Heart left ventricle (tissue), 16 donors: ENCODE measurements around the gene XRCC6. TPM values are rescaled to one million over a fixed set of nuclear protein-coding genes. Genes with fewer than 3 reads are reported as not detected.

Source experiments
- ATAC-seq, 4 donors: fragments of 200-7000 bp; cut with Tn5 transposase; one replicate each; pipeline ENCODE4 v1.9.1; 2020 to 2022; ENCODE audit warnings: moderate library complexity in 4 of 4, mild to moderate bottlenecking in 3 of 4, moderate number of reproducible peaks in 1 of 4
- DNase-seq, 5 donors: peaks; one replicate each; pipeline ENCODE4 v3.0.0-alpha.2; 2020
- H3K27ac ChIP-seq, 12 donors: fragments of 200-600 bp; sonication (generic) in 4 of 12; one replicate each; pipeline versions ENCODE4 v1.5.0 to v1.8.0; 2016 to 2022; ENCODE audit warnings: mild to moderate bottlenecking in 2 of 12
- H3K27me3 ChIP-seq, 9 donors: fragments of 200-600 bp; sonication (generic) in 2 of 9; one replicate each; pipeline versions ENCODE4 v1.5.1 to v1.8.0; 2016 to 2022; ENCODE audit warnings: mild to moderate bottlenecking in 3 of 9
- H3K36me3 ChIP-seq, 9 donors: fragments of 200-600 bp; sonication (generic) in 2 of 9; one replicate each; pipeline versions ENCODE4 v1.5.0 to v1.8.0; 2018 to 2022; ENCODE audit warnings: mild to moderate bottlenecking in 2 of 9
- H3K4me1 ChIP-seq, 12 donors: fragments of 200-600 bp; sonication (generic) in 4 of 12; one replicate each; pipeline versions ENCODE4 v1.5.0 to v1.8.0; 2016 to 2022; ENCODE audit warnings: mild to moderate bottlenecking in 3 of 12
- H3K4me3 ChIP-seq, 12 donors: fragments of 200-600 bp; sonication (generic) in 4 of 12; one replicate each; pipeline versions ENCODE4 v1.5.0 to v1.8.0; 2017 to 2022; ENCODE audit warnings: mild to moderate bottlenecking in 9 of 12, moderate library complexity in 4 of 12
- H3K9me3 ChIP-seq, 12 donors: fragments of 200-600 bp; sonication (generic) in 4 of 12; one replicate each; pipeline versions ENCODE4 v1.5.0 to v1.8.0; 2016 to 2022; ENCODE audit warnings: mild to moderate bottlenecking in 1 of 12
- POLR2A ChIP-seq, 2 donors: fragments of 450-650 bp; IDR thresholded peaks; one replicate each; pipeline ENCODE4 v1.6.1; 2017; ENCODE audit warnings: antibody characterized with exemption in 2 of 2, mild to moderate bottlenecking in 2 of 2, moderate library complexity in 2 of 2
- WGBS, 4 donors: extraction: QIAGEN DNeasy Blood & Tissue Kit in 2 of 4; methylation state at CpG; one replicate each; pipeline versions ENCODE4 v1.1.5 to v1.1.7; 2013 to 2018; 5-methylcytosine and 5-hydroxymethylcytosine counted together
- intact Hi-C, 10 donors: fragments of 100-400 bp; cut with DNase I; formaldehyde crosslinking; loops; one replicate each; pipeline versions ENCODE4 v1.11.1 to v1.14.2; 2022
- polyA plus RNA-seq, 2 donors: library from polyadenylated mRNA; stranded (reverse); fragments of 200-250 nt; gene quantifications; one replicate each; pipeline ENCODE4 v1.2.3, GENCODE V29; 2013
- total RNA-seq, 9 donors: library from RNA; depleted of rRNA in 2 of 9; stranded (reverse); fragments of >200 nt in 2 of 9; fragmentation: NEBNext Ultra II Directional in 3 of 9; extraction: Animal tissue kit (Norgen Biotek cat#: 25700) in 3 of 9; gene quantifications; one replicate each; pipeline versions ENCODE4 v1.1.0 to v1.2.4, GENCODE V29; 2016 to 2023
- TF ChIP-seq, protein P1 (sequence below), 12 donors: fragments of 200-600 bp; sonication (generic) in 4 of 12; IDR thresholded peaks; one replicate each; pipeline versions ENCODE4 v1.5.0 to v1.8.0; 2018 to 2022; ENCODE audit warnings: antibody characterized with exemption in 12 of 12, mild to moderate bottlenecking in 5 of 12
- donor health status: ischemic (EF 13 %, LVEDD 7.1; RV severe dilation, severe dysfunction).
- donor health status: healthy with polysubstance abuse.
- donor health status: DM: no; HTN: yes; CAD: no.
- donor health status: DM: no; HTN: no; CAD: no.
- donor health status: ischemic (EF 25% LVEDD 6.9; RV normal size, moderate dysfunction).
- donor health status: ischemic (EF 25% LVEDD 5.7; RV mildly dilated, moderate dysfunction).
- donor health status: healthy.
- donor health status: DM: yes; HTN: yes; CAD: no.
- donor health status: ischemic (EF 35%, LVEDD 5.7; RV mildly dilated, moderate dysfunction).
- donor health status: nonischemic (EF 11% LVEDD 7.7; RV severe dilation, severe dysfunction).
- donor health status: DM: yes; HTN: yes; CAD: no.
- donor health status: PGD.
- donor health status: ischemic (EF 29% LVEDD 5.4; RV normal size, mild dysfunction).
- donor health status: nonischemic (EF 23%, LVEDD 6.1; RV moderate dilation, normal function).

XRCC6 gene
- total and polyA plus RNA-seq, 11 donors, result 123 to 231 (median 176) TPM

DNA sequence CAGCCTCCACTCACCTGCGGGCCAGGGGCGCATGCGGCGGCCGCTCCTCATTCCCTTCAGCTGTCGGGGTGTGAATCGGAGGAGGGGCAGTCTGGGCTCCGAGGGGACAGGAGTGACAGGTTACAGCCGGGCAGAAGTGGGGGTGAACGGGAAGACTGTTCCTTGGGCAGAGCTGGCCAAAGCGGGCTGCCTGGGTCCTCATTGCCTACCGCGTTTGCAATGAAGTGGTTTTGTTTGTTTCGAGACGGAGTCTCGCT, 78.9 kb downstream of the XRCC6 start:
- Histone ChIP-seq H3K9me3 (no peaks in the 10 kb centered on the region), H3K4me3 (no peak overlapping the region), H3K27ac (no peak overlapping the region), H3K27me3 (no peaks in the 10 kb centered on the region), H3K36me3 (no peaks in the 10 kb centered on the region), H3K4me1 (peaks cover 0 to 20% (median 14%) of the 10 kb centered on the region in 12 donors)
- intact Hi-C loops, result no loop called here
- 91 to 96% (median 95%) methylated on average over 15 to 16 of the region's 16 CpGs for WGBS, 4 donors
- no peak for TF ChIP-seq POLR2A (IDR thresholded peaks at IDR 0.05)
- TF ChIP-seq, protein P1, sequence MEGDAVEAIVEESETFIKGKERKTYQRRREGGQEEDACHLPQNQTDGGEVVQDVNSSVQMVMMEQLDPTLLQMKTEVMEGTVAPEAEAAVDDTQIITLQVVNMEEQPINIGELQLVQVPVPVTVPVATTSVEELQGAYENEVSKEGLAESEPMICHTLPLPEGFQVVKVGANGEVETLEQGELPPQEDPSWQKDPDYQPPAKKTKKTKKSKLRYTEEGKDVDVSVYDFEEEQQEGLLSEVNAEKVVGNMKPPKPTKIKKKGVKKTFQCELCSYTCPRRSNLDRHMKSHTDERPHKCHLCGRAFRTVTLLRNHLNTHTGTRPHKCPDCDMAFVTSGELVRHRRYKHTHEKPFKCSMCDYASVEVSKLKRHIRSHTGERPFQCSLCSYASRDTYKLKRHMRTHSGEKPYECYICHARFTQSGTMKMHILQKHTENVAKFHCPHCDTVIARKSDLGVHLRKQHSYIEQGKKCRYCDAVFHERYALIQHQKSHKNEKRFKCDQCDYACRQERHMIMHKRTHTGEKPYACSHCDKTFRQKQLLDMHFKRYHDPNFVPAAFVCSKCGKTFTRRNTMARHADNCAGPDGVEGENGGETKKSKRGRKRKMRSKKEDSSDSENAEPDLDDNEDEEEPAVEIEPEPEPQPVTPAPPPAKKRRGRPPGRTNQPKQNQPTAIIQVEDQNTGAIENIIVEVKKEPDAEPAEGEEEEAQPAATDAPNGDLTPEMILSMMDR (IDR thresholded peaks at IDR 0.05), result no peak
- no peak for DNase-seq
- no peak for ATAC-seq

DNA sequence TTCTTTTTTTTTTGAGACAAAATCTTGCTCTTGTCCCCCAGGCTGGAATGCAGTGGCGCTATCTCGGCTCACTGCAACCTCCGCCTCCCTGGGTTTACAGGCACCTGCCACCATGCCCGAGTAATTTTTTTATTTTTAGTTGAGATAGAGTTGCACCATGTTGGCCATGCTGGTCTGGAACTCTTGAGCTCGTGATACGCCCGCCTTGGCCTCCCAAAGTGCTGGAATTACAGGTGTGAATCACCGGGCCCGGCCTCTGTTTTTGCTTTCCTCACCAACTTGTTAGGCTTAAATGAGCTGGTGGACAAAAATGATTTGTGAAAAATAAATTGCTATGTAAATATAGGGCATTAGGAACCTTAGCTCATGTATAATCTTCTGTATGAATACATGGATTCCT, 81.7 kb downstream of the XRCC6 start:
- TF ChIP-seq, protein P1 (IDR thresholded peaks at IDR 0.05), result no peak
- no peak for TF ChIP-seq POLR2A (IDR thresholded peaks at IDR 0.05)
- Histone ChIP-seq H3K9me3 (no peaks in the 10 kb centered on the region), H3K4me3 (no peak overlapping the region), H3K36me3 (no peaks in the 10 kb centered on the region), H3K27ac (no peak overlapping the region), H3K4me1 (peaks cover 0 to 8% (median 6%) of the 10 kb centered on the region in 12 donors), H3K27me3 (no peaks in the 10 kb centered on the region)
- ATAC-seq, result no peak
- no peak for DNase-seq
- 91 to 94% (median 93%) methylated on average over 9 of the region's 9 CpGs for WGBS, 4 donors
- intact Hi-C loops, result no loop called here

DNA sequence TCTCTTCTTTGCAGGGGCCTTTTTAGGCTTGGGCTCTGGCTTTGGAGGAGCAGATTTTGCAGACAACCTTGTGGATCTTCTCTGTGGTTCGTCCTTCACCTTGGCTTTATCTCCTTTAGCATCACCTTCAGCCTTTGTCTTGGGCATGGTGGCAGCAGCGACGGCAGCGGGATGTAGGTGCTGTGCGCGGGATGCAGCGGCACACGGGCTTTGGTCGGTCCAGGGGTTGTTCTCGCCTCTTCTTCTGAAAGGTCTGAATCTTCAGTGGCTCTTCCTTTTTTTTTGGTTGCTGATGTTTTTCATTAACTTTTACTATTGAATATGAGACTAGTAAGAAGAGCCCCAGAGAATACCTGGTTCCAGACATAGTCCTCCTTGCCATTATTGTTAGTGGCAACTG, 88.2 kb downstream of the XRCC6 start:
- Histone ChIP-seq H3K27me3 (no peaks in the 10 kb centered on the region), H3K9me3 (no peaks in the 10 kb centered on the region), H3K36me3 (no peaks in the 10 kb centered on the region), H3K27ac (no peak overlapping the region), H3K4me1 (no peaks in the 10 kb centered on the region), H3K4me3 (no peak overlapping the region)
- intact Hi-C loops, result no loop called here
- TF ChIP-seq, protein P1 (IDR thresholded peaks at IDR 0.05), result no peak
- DNase-seq, result no peak
- no peak for ATAC-seq
- WGBS, 4 donors, result 90 to 95% (median 91%) methylated on average over 10 of the region's 10 CpGs

DNA sequence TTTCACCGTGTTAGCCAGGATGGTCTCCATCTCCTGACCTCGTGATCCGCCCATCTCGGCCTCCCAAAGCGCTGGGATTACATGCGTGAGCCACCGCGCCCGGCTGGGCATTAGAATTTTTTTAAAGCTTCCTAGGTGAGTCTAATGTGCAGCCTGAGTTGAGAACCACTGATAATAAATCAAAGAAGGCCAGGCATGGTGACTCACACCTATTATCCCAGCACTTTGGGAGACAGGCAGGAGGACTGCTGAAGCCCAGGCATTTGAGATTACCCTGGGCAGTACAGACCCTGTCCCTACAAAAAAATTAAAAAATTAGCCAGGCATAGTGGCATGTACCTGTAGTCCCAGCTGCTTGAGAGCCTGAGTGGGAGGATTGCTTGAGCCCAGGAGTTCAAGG, 91.9 kb downstream of the XRCC6 start:
- no peaks in the 10 kb centered on the region for H3K9me3 ChIP-seq
- DNase-seq, result no peak
- H3K4me3 ChIP-seq, result no peak overlapping the region
- no peak overlapping the region for H3K27ac ChIP-seq
- no peaks in the 10 kb centered on the region for H3K27me3 ChIP-seq
- 89 to 99% (median 96%) methylated on average over 9 of the region's 9 CpGs for WGBS, 4 donors
- intact Hi-C loops, result no loop called here
- H3K4me1 ChIP-seq, result no peaks in the 10 kb centered on the region
- TF ChIP-seq, protein P1 (IDR thresholded peaks at IDR 0.05), result no peak
- no peak for TF ChIP-seq POLR2A (IDR thresholded peaks at IDR 0.05)
- no peaks in the 10 kb centered on the region for H3K36me3 ChIP-seq
- no peak for ATAC-seq

Other genes starting within 250 kb of the XRCC6 start
- 10 to 100 TPM in 8 of 9 donors, 1 to 10 TPM in 1; 7.2 to 35.3 (median 19.6) TPM for gene TEF, start 239.4 kb upstream of the XRCC6 start, total RNA-seq
- 10 to 100 TPM in 1 of 2 donors, 1 to 10 TPM in 1; 9.9 to 15.8 TPM for gene TEF, start 239.4 kb upstream of the XRCC6 start, polyA plus RNA-seq
- gene TOB2, start 174.5 kb upstream of the XRCC6 start, total RNA-seq, result 10 to 100 TPM; 29.0 to 74.5 (median 46.1) TPM
- 10 to 100 TPM; 29.6 to 44.9 TPM for gene TOB2, start 174.5 kb upstream of the XRCC6 start, polyA plus RNA-seq
- 10 to 100 TPM; 13.4 to 29.3 (median 20.0) TPM for gene PHF5A, start 152.6 kb upstream of the XRCC6 start, total RNA-seq
- gene PHF5A, start 152.6 kb upstream of the XRCC6 start, polyA plus RNA-seq, result 10 to 100 TPM; 40.3 to 49.9 TPM
- gene ACO2, start 152.2 kb upstream of the XRCC6 start, total RNA-seq, result 1,000 to 10,000 TPM in 2 of 9 donors, 100 to 1,000 TPM in 7; 503 to 1,146 (median 862) TPM
- 100 to 1,000 TPM; 375 to 431 TPM for gene ACO2, start 152.2 kb upstream of the XRCC6 start, polyA plus RNA-seq
- 10 to 100 TPM; 12.2 to 27.4 (median 18.3) TPM for gene POLR3H, start 76.8 kb upstream of the XRCC6 start, total RNA-seq
- gene POLR3H, start 76.8 kb upstream of the XRCC6 start, polyA plus RNA-seq, result 10 to 100 TPM; 20.2 to 31.2 TPM
- gene CSDC2, start 60.3 kb upstream of the XRCC6 start, total RNA-seq, result 100 to 1,000 TPM in 8 of 9 donors, 10 to 100 TPM in 1; 94.1 to 564 (median 266) TPM
- gene CSDC2, start 60.3 kb upstream of the XRCC6 start, polyA plus RNA-seq, result 100 to 1,000 TPM; 300 to 463 TPM
- gene PMM1, start 31.5 kb upstream of the XRCC6 start, total RNA-seq, result 10 to 100 TPM; 10.8 to 26.4 (median 22.9) TPM
- 10 to 100 TPM; 17.3 to 34.8 TPM for gene PMM1, start 31.5 kb upstream of the XRCC6 start, polyA plus RNA-seq
- 10 to 100 TPM; 29.0 to 51.0 (median 40.6) TPM for gene DESI1, start 252 bp upstream of the XRCC6 start, total RNA-seq
- 10 to 100 TPM; 24.2 to 39.8 TPM for gene DESI1, start 252 bp upstream of the XRCC6 start, polyA plus RNA-seq
- gene SNU13, start 67.6 kb downstream of the XRCC6 start, total RNA-seq, result 100 to 1,000 TPM; 168 to 233 (median 201) TPM
- gene SNU13, start 67.6 kb downstream of the XRCC6 start, polyA plus RNA-seq, result 100 to 1,000 TPM; 222 to 292 TPM
- gene MEI1, start 78.2 kb downstream of the XRCC6 start, total RNA-seq, result 1 to 10 TPM in 3 of 9 donors, under 1 TPM in 2, not detected in 4; 0.40 to 2.3 (median 1.1) TPM
- under 1 TPM; 0.23 to 0.54 TPM for gene MEI1, start 78.2 kb downstream of the XRCC6 start, polyA plus RNA-seq
- gene CCDC134, start 179.4 kb downstream of the XRCC6 start, total RNA-seq, result 10 to 100 TPM in 1 of 9 donors, 1 to 10 TPM in 8; 2.3 to 10.2 (median 3.5) TPM
- gene CCDC134, start 179.4 kb downstream of the XRCC6 start, polyA plus RNA-seq, result 1 to 10 TPM; 2.2 to 5.0 TPM
- 100 to 1,000 TPM in 3 of 9 donors, 10 to 100 TPM in 6; 49.1 to 109 (median 73.0) TPM for gene SREBF2, start 211.8 kb downstream of the XRCC6 start, total RNA-seq
- gene SREBF2, start 211.8 kb downstream of the XRCC6 start, polyA plus RNA-seq, result 100 to 1,000 TPM in 1 of 2 donors, 10 to 100 TPM in 1; 39.4 to 115 TPM